HG02588 (cell line): ENCODE data around the gene ZMIZ1.
A peak's percentile ranks its signal among the peaks of the same experiment; 100 is the strongest.

Source experiments
- ATAC-seq: cut with Tn5 transposase; IDR thresholded peaks from one replicate; pipeline ENCODE4 v1.9.1; 2021; ENCODE audit warnings: mild to moderate bottlenecking, moderate library complexity; ENCODE audit not compliant: unreplicated experiment

The ZMIZ1 gene

DNA sequence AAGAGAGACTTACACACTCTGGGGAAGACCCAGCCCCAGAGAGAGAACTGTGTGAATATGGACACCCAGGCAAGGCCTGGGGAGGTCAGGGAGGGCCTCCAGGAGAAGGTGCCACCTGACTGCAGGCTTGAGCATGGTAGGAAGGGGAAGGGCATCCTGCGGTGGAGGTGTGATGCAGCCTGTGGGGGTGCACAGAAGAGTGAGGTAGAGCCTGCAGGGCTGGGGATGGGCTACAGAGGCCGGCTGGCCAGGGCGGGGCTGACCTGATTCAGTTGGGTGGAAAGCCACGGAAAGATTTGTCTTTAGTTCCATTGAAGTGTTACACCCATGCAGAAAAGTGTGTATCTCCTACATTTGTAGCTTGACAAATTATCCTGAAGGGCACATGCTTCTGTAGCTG lies 47.6 kb downstream of the ZMIZ1 start:
- ATAC-seq, result peak; percentile 13

- peak; percentile 88 for ATAC-seq
Measured at GRCh38 chr10:79116801-79117723, 48.3 kb downstream of the ZMIZ1 start.

- ATAC-seq, result no peak
Measured at GRCh38 chr10:79118286-79119202, 49.8 kb downstream of the ZMIZ1 start.

GRCh38 chr10:79119306-79119705 lies 50.5 kb downstream of the ZMIZ1 start:
- no peak for ATAC-seq

DNA sequence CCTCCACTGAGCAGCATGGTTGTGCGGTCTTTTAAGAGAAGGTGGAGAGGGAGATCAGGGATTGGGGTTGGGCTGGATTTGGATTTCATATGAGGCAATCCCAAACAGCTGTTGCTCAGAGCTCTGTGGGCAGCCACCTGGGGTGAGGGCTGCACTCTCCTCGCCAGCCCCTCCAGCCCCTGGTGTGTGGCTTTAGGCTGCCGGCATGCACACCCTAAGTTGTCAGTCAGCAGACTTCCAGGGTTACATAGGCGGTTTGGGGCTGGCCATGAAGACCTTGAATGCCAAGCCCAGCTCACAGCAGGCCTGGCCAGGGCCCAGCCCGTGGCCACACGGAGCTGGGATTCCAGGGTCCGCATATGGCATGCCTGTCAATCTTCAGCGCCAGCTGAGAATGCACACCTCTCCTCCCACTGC lies 54.8 kb downstream of the ZMIZ1 start:
- ATAC-seq, result no peak

DNA sequence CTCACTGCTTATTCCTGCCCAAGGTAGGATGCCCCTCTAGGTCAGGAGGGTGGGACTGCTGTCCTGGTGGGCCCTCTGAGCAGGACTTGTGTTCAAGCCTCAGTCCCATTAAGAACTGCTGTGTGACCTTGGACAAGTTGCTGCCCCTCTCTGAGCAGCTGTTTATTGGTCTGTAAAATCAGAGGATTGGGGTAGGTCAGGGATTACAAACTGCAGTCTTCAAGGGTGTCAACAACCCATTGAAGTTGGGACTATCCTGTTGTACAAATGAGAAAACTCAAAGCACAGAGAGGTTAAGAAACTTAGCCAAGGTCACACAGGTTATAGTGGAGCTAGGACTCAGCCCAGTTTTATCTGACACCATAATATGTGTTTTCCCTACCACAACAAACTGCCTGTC lies 55.3 kb downstream of the ZMIZ1 start:
- ATAC-seq, result no peak

DNA sequence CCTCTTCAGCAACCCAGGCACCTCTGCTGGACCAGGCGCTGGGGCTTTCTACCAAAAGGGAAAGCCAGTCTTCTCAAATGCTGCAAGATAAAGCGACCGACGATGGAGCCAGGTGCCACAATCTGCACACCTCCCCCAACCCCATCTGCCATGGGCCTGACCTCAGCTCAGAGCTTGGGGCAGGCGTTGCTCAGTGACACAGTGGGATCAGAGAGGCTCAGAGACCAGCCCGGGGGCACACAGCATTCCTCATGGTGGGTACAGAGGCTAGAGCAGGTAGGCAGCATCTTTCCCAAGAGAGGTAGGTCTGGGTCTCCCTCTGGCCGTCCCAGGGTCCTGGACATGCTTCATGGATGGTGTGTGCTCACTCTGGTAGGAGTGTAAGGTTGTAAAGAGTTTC lies 56.3 kb downstream of the ZMIZ1 start:
- no peak for ATAC-seq

DNA sequence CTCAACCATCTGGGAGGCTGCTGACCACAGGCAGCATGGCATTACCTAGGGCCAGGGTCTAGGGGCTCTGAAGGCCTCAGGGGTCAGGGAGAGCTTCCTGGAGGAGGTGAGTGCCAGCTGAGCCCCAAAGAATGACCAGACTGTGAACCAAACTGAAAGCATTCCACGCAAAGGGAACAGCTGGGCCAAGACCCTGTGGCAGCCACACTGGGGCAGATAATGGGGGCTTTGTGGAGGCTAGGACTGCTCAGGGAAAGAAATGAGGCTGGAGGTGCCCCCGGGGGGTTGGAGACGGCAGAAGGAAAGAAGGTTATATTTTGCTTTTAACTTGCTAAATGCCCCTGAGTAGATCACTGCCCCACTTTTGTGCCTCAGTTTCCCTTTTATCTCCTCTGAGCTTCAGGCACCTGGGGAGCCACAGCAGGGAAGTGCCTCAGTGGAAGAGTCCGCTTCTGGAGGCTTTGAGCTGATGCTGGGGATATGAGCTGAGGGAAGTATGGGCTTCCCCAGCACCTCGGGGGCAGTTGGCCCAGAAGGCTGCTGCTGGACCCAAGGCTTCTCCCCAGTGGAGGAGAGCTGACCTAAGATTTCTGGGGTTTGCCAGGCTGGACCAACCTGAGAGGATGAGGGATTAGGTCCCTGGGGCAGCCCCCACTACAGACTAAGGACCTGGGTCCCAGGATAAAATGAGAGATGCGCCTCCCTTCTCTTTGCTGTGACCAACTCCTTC lies 57.8 kb downstream of the ZMIZ1 start:
- no peak for ATAC-seq

DNA sequence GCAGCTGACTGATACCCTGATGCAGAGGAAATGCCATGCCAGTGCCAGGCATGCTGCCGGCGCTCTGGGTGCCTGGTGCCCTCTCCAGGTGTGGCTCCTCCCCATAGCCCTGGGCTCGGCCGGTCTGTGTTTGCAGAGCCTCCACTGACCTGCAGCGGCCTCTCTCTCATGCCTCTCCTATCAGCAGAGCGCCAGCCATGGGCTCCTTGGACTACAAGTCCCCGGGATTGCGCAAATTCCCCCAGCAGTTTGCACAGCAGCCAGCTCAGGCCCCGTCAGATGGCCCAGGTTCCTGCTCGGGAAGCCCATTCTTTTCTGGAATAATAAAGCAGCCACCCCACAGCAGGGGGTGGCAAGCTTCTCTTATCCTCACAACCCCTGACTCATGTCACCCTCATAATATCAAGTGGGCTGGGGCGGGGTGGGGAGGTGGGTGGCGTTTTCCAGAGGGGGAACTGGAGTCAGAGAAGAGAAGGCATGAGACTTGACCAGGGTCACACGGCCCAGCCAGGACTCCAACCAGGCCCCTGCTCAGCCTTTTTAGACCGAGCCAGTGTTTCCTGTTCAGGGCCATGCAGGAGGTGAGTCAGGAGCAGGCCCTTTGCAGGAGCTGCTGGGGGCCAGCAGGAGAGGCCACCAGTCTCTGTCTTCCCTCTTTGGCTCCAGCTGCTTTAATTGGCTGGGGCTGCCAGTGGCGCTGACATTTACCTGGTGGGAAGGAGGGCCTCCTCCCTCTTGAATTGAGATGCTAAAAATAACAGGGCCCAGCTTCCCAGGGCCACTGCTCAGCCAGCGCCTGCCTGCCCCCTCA lies 58.6 kb downstream of the ZMIZ1 start:
- ATAC-seq, result no peak

DNA sequence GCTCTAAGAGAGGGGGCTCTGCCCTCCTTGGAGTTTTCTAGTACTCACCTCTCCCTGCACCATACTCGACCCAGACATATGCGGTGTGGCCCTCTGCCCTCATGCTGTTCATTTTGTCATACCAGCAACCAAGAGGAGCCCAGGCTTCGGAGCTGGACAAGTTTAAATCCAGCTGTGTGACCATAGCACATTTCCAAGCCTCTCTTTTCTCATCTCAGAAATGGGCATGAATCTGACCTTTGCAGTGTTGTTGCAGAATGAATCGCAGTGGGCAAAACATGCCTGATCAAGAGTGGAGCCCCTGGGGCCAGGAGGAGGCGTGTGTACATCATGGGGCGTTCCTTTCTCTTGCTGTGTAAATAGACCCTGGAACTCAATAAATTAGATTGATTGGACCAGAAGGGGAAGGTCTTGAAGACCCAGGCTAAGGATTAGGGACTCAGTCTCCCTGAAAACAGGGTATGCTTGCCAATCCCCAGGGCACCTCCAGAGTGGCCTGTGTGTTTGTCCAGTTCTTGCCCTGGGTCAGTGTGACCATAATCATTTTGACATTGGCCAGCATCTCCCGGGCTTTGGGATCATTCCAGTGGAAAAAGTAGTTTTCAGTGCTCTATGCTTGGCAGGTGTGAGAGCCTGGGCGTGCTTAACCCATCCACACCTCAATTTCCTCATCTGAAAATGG lies 59.6 kb downstream of the ZMIZ1 start:
- ATAC-seq, result no peak

DNA sequence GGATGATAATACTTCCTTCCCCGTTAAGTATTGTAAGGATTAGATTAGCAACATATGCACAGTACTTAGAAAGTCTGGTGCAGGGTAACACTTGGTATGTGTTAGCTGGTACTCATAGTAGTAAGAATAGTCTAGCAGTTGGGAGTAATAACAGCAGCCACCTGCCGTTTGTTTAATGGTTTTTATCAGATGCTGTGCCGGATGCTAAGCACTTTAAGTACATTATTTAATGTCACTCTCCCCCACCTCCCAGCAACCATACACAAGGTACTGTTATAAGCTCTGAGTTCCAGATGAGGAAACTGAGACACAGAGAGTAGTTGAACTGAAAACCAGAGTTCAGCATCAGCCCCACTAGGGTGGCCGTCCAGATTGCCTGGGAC lies 60.1 kb downstream of the ZMIZ1 start:
- no peak for ATAC-seq

DNA sequence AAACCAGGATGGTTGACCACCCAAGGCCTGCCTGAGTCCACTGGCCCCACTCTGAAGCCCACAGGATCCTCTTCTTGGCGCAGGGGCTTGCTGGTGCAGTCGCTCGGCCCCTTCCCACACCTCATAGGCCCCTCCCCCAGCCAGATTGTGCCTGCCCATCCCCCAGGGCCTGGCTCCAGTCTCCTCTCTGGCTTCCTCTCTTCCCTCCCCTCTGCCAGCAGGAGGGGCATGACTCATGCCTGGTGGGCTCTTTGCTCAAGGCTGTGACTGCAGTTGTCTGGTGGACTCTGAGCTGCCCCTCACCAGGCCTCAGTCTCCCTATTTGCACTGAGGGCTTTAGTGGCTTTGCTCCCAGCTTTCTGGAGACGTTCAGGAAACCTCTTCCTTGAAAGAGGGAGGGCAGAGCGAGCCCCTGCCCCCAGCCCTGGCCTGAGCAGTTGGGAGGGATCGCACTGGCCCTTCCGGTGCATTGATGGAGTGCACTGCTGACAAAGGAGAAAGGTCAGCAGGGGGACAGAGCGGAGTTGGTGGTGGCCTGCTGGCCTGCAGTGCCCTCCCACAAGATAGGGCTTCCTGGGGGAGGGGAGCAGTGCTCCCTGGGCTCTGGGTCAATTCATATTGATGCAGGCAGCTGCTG lies 60.7 kb downstream of the ZMIZ1 start:
- no peak for ATAC-seq

GRCh38 chr10:79130255-79130654 lies 61.5 kb downstream of the ZMIZ1 start:
- ATAC-seq, result no peak

DNA sequence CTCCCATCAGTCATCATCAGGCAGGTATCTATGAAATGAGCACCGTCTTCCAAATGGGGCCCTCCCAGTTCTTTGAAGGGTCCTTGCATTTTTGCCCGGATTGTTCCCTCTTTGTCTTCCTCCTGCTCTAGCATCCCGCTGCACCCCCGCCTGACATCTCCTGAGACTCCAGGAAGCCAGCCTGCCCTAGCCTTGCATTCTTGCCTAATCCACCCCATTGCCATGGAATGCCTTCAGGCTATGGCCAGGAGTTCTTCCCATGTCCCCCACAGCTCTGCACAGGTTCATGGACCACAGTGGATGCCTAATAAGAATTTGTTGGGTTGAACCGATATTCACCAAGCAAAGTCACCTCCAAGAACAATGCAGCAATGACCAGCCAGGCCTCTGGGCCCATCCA lies 62.1 kb downstream of the ZMIZ1 start:
- no peak for ATAC-seq

GRCh38 chr10:79131836-79132631 lies 63.3 kb downstream of the ZMIZ1 start:
- no peak for ATAC-seq

DNA sequence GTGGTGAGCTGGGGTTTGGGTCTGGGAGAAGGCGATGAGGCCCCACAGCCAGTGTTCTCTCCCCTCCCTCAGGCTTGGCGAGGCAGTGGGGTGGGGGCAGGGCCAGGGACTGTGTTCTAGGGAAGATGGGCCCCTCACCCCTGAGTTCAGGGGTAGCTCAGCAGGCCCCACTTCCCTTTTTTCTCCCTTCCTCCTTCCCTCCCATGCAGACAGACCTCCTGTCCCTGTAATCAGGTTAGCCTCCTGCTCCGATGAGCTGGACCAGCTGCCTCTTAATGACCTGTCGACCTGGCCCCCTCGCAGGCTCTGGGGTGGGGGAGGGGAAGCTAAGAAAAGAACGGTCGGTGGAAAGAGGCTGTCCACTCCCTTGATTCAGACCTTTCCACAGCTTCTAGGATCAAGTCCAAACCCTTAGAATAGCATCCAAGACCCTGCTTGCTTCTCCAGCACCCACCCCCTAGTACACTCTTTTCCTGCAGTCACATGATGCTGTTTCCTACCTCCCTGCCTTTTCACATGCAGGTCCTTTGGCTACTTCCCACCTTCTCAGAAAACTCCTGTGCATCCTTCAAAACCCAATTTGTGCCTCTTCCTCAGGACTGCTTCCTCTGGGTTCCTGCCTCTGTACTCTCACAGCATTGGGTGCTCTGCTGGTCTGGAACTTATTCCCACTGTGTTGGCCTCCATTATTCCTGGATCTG lies 64.1 kb downstream of the ZMIZ1 start:
- ATAC-seq, result no peak

GRCh38 chr10:79133416-79133815 lies 64.7 kb downstream of the ZMIZ1 start:
- ATAC-seq, result no peak

DNA sequence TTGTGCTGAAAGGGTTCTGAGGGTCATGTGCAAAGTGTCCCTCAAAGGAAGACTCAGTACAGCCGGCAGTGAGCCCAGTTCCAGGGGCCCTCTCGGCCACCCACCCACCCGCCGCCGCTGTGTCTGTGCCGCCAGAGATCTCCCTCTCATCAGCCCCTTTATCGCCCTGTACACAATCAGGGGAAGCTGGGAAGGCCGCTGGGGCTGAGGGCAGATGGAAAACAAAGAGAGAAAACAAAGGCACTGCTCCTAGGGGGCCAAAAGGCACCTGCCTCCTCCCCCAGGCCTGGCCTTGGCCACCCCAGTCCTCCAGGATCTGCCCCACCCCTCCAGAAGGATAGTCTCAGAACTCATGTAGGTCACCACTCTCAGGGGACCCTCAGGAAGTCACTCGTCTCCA lies 67.0 kb downstream of the ZMIZ1 start:
- ATAC-seq, result no peak
